ENCODE data around the gene ADH4. TPM values are rescaled to one million over a fixed set of nuclear protein-coding genes. Genes with fewer than 3 reads are reported as not detected.

Gene ADH4
- total and polyA plus RNA-seq, 2 experiments from 2014 or later = not detected

DNA sequence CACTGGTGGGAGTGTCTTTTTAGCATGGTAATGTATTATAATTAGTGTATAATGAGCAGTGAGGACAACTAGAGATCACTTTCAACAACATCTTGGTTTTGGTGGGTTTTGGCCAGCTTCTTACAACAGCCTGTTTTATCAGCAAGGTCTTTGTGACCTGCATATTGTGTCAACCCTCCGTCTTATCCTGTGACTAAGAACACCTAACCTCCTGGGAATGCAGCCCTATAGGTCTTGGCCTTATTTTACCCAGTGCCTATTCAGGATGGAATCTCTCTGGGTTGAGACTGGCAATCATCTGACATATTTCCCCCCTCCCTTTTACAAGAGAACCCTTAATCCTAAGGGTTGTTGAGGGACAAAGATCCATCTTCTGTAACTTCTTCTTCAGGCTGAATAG lies 21.9 kb upstream of the ADH4 start:
- H4K20me1 ChIP-seq (replicated peaks; ENCODE audit: insufficient read depth) = no peaks in the 10 kb centered on the region
- H3K4me1 ChIP-seq (ENCODE audit: insufficient read depth) = no peaks in the 10 kb centered on the region
- no peak overlapping the region for H3K4me2 ChIP-seq
- no peak for DNase-seq (ENCODE audit: low spot score)
- H3K79me2 ChIP-seq (replicated peaks; ENCODE audit: insufficient read depth) = no peaks in the 10 kb centered on the region
- H3K27me3 ChIP-seq (ENCODE audit: insufficient read depth) = no peaks in the 10 kb centered on the region
- H3K4me3 ChIP-seq = no peak overlapping the region
- no peak overlapping the region for H3K27ac ChIP-seq (ENCODE audit: low read depth)
- TF ChIP-seq STAT1 (IDR thresholded peaks at IDR 0.05; ENCODE audit: unreplicated experiment) (no peak), EZH2phosphoT487 (IDR thresholded peaks at IDR 0.05; ENCODE audit: unreplicated experiment) (no peak), CREB1 (CRISPR knock-in tag; IDR thresholded peaks at IDR 0.05; ENCODE audit: low read depth) (no peak), NANOG (IDR thresholded peaks at IDR 0.05; ENCODE audit: borderline replicate concordance) (no peak), ZNF114 (CRISPR knock-in tag; IDR thresholded peaks at IDR 0.05) (no peak), EZH2 (IDR thresholded peaks at IDR 0.05; ENCODE audit: low read depth, unreplicated experiment) (no peak), ZNF331 (CRISPR knock-in tag; IDR thresholded peaks at IDR 0.05; ENCODE audit: low read depth) (no peak), JUNB (IDR thresholded peaks at IDR 0.05; ENCODE audit: unreplicated experiment) (no peak), POLR2AphosphoS5 (IDR thresholded peaks at IDR 0.05; ENCODE audit: low read depth) (no peak)
- TF ChIP-seq, protein P1, sequence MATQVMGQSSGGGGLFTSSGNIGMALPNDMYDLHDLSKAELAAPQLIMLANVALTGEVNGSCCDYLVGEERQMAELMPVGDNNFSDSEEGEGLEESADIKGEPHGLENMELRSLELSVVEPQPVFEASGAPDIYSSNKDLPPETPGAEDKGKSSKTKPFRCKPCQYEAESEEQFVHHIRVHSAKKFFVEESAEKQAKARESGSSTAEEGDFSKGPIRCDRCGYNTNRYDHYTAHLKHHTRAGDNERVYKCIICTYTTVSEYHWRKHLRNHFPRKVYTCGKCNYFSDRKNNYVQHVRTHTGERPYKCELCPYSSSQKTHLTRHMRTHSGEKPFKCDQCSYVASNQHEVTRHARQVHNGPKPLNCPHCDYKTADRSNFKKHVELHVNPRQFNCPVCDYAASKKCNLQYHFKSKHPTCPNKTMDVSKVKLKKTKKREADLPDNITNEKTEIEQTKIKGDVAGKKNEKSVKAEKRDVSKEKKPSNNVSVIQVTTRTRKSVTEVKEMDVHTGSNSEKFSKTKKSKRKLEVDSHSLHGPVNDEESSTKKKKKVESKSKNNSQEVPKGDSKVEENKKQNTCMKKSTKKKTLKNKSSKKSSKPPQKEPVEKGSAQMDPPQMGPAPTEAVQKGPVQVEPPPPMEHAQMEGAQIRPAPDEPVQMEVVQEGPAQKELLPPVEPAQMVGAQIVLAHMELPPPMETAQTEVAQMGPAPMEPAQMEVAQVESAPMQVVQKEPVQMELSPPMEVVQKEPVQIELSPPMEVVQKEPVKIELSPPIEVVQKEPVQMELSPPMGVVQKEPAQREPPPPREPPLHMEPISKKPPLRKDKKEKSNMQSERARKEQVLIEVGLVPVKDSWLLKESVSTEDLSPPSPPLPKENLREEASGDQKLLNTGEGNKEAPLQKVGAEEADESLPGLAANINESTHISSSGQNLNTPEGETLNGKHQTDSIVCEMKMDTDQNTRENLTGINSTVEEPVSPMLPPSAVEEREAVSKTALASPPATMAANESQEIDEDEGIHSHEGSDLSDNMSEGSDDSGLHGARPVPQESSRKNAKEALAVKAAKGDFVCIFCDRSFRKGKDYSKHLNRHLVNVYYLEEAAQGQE (IDR thresholded peaks at IDR 0.05; ENCODE audit: unreplicated experiment) = no peak
- TF ChIP-seq, protein P2, sequence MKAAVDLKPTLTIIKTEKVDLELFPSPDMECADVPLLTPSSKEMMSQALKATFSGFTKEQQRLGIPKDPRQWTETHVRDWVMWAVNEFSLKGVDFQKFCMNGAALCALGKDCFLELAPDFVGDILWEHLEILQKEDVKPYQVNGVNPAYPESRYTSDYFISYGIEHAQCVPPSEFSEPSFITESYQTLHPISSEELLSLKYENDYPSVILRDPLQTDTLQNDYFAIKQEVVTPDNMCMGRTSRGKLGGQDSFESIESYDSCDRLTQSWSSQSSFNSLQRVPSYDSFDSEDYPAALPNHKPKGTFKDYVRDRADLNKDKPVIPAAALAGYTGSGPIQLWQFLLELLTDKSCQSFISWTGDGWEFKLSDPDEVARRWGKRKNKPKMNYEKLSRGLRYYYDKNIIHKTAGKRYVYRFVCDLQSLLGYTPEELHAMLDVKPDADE (IDR thresholded peaks at IDR 0.05) = no peak
- TF ChIP-seq, protein P3, sequence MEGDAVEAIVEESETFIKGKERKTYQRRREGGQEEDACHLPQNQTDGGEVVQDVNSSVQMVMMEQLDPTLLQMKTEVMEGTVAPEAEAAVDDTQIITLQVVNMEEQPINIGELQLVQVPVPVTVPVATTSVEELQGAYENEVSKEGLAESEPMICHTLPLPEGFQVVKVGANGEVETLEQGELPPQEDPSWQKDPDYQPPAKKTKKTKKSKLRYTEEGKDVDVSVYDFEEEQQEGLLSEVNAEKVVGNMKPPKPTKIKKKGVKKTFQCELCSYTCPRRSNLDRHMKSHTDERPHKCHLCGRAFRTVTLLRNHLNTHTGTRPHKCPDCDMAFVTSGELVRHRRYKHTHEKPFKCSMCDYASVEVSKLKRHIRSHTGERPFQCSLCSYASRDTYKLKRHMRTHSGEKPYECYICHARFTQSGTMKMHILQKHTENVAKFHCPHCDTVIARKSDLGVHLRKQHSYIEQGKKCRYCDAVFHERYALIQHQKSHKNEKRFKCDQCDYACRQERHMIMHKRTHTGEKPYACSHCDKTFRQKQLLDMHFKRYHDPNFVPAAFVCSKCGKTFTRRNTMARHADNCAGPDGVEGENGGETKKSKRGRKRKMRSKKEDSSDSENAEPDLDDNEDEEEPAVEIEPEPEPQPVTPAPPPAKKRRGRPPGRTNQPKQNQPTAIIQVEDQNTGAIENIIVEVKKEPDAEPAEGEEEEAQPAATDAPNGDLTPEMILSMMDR (conservative IDR thresholded peaks at IDR 0.05; ENCODE audit: low read depth in 2 of 2) = no peak
- peaks cover 6% of the 10 kb centered on the region; the same call in 2 of the 3 replicates for H3K9me3 Mint-ChIP-seq
- no peaks in the 10 kb centered on the region; the same call in 1 of the 2 replicates for H3K36me3 ChIP-seq (ENCODE audit: insufficient read depth)
- H3K9me2 ChIP-seq (ENCODE audit: insufficient read depth) = peaks cover 12% of the 10 kb centered on the region; the same call in 1 of the 2 replicates
- H3K27me3 Mint-ChIP-seq (ENCODE audit: insufficient read depth, low read depth, poor library complexity) = no peaks in the 10 kb centered on the region
- no peak overlapping the region for H2AFZ ChIP-seq
- no peak for ATAC-seq
- H3K36me3 Mint-ChIP-seq (ENCODE audit: low read depth) = peaks cover 8% of the 10 kb centered on the region; the same call in 2 of the 3 replicates
- H3F3A ChIP-seq (replicated peaks; ENCODE audit: low read depth) = no peaks in the 10 kb centered on the region
- H3K4me3 Mint-ChIP-seq = no peak overlapping the region
- no peak overlapping the region for H3K27ac Mint-ChIP-seq
- H3K4me1 Mint-ChIP-seq = no peaks in the 10 kb centered on the region

Measured in GM23338 (cell line).